SU-DHL-6 (cell line): ENCODE measurements around the gene COL25A1.

Source experiments
- H2AFZ ChIP-seq: fragments of 200-600 bp; sonication (generic); 2 replicates; pipeline ENCODE4 v1.6.1; 2014; ENCODE audit warnings: low read depth, mild to moderate bottlenecking, moderate library complexity, mixed read lengths, antibody characterized with exemption, low read length; ENCODE audit not compliant: severe bottlenecking
- H3F3A ChIP-seq: fragments of 200-600 bp; shearing (Covaris generic); 2 replicates; pipeline ENCODE4 v1.6.0; 2016; ENCODE audit warnings: antibody characterized with exemption, mild to moderate bottlenecking; ENCODE audit not compliant: insufficient read depth
- H3K27ac ChIP-seq: fragments of 200-600 bp; sonication (generic); 2 replicates; pipeline ENCODE4 v1.5.1; 2016; ENCODE audit warnings: low read depth, mild to moderate bottlenecking, low read length, moderate library complexity, mixed read lengths
- H3K27me3 ChIP-seq: fragments of 200-600 bp; sonication (generic), shearing (Covaris generic); 2 replicates; pipeline ENCODE4 v1.6.0; 2014; ENCODE audit warnings: mild to moderate bottlenecking, low read length
- H3K36me3 ChIP-seq: fragments of 200-600 bp; sonication (generic); 2 replicates; pipeline ENCODE4 v1.6.1; 2014; ENCODE audit warnings: mild to moderate bottlenecking, low read length, mixed read lengths
- H3K4me2 ChIP-seq: fragments of 300-600, 200-600 bp; shearing (Covaris generic), sonication (generic); 2 replicates; pipeline ENCODE4 v1.6.0; 2014; ENCODE audit warnings: low read length, low read depth, mild to moderate bottlenecking; ENCODE audit not compliant: poor library complexity, severe bottlenecking
- H3K4me3 ChIP-seq: fragments of 200-600 bp; sonication (generic); 2 replicates; pipeline ENCODE4 v1.5.1; 2014; ENCODE audit warnings: antibody characterized with exemption, low read length, mild to moderate bottlenecking, mixed read lengths; ENCODE audit not compliant: insufficient read depth, poor library complexity, severe bottlenecking
- H3K79me2 ChIP-seq: fragments of 200-600 bp; sonication (generic); 2 replicates; pipeline ENCODE4 v1.6.1; 2014; ENCODE audit warnings: mild to moderate bottlenecking, low read length, moderate library complexity; ENCODE audit not compliant: insufficient read depth
- H3K9ac ChIP-seq: fragments of 200-600 bp; sonication (generic); 2 replicates; pipeline ENCODE4 v1.7.0; 2014; ENCODE audit warnings: mild to moderate bottlenecking, low read length
- H3K9me2 ChIP-seq: fragments of 200-600 bp; sonication (generic); replicated peaks from 2 replicates; pipeline ENCODE4 v1.6.1; 2014; ENCODE audit warnings: low read length; ENCODE audit not compliant: insufficient read depth
- H3K9me3 ChIP-seq: fragments of 200-600 bp; sonication (generic); 2 replicates; pipeline ENCODE4 v1.6.1; 2014; ENCODE audit warnings: low read length, mixed read lengths; ENCODE audit not compliant: insufficient read depth
- H4K20me1 ChIP-seq: fragments of 200-600 bp; sonication (generic); 2 replicates; pipeline ENCODE4 v1.6.1; 2014; ENCODE audit warnings: low read depth, mild to moderate bottlenecking, antibody characterized with exemption, low read length, moderate library complexity, mixed read lengths
- EZH2phosphoT487 ChIP-seq: fragments of 200-600 bp; sonication (generic), shearing (Covaris generic); conservative IDR thresholded peaks from 2 replicates; pipeline ENCODE4 v1.6.1; 2018; ENCODE audit warnings: mild to moderate bottlenecking, antibody characterized with exemption, low read length, moderate library complexity, mixed read lengths
- TF ChIP-seq, protein P1 (sequence below): fragments of 200-600 bp; sonication (generic); IDR thresholded peaks from one replicate; pipeline ENCODE4 v1.5.1; 2017; ENCODE audit warnings: antibody characterized with exemption, mild to moderate bottlenecking, low read length, moderate library complexity; ENCODE audit not compliant: insufficient read depth, poor library complexity, severe bottlenecking

Gene COL25A1

DNA sequence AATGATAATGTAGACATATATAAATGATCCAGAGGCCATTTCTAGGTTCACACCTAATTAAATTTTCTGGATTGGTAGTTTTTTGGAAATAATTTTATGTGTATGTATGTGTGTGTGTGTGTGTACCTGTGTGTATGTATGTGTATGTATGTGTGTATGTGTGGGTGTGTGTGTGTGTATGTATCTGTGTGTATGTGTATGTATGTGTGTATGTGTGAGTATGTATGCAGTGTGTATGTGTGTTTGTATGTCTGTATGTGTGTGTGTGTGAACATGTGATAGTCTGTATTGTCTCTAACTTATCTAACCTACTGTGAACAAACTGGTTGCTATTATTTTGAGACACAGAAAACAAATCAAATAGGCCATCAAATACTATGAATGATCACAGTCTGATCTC, 152.6 kb downstream of the COL25A1 start:
- TF ChIP-seq, protein P1, sequence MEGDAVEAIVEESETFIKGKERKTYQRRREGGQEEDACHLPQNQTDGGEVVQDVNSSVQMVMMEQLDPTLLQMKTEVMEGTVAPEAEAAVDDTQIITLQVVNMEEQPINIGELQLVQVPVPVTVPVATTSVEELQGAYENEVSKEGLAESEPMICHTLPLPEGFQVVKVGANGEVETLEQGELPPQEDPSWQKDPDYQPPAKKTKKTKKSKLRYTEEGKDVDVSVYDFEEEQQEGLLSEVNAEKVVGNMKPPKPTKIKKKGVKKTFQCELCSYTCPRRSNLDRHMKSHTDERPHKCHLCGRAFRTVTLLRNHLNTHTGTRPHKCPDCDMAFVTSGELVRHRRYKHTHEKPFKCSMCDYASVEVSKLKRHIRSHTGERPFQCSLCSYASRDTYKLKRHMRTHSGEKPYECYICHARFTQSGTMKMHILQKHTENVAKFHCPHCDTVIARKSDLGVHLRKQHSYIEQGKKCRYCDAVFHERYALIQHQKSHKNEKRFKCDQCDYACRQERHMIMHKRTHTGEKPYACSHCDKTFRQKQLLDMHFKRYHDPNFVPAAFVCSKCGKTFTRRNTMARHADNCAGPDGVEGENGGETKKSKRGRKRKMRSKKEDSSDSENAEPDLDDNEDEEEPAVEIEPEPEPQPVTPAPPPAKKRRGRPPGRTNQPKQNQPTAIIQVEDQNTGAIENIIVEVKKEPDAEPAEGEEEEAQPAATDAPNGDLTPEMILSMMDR = no peak
- no peak for TF ChIP-seq EZH2phosphoT487
- no peak overlapping the region for H2AFZ ChIP-seq

DNA sequence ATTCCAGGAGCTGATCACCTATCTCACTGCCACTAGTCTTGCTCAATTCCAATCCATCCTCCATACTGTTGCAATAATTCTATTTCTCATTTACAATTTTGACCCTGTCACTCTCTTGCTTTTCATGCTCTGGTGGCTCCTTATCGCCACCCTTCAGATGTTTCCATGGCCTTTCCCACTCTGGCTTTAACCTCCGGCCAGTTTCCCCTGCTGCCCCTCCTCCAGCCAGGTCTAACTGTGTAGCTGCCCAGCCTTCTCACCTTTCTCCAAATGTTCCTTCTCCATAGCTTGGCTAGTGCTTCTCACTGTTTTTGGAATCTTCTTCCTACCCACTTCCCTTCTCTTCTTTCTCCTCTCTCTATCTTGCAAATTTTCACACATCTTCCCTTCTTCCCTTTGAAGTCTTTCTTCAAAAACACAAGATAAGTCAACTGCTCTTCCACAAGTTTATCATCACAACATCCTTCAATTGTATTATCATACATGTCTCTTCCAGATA, 153.8 kb downstream of the COL25A1 start:
- Histone ChIP-seq H3K4me2 (no peak overlapping the region), H3K36me3 (no peaks in the 10 kb centered on the region), H3K79me2 (no peaks in the 10 kb centered on the region), H3K27ac (no peak overlapping the region), H3K9me3 (no peaks in the 10 kb centered on the region), H3F3A (no peaks in the 10 kb centered on the region), H3K4me3 (no peak overlapping the region), H3K27me3 (no peaks in the 10 kb centered on the region), H2AFZ (no peak overlapping the region), H4K20me1 (no peaks in the 10 kb centered on the region), H3K9ac (no peak overlapping the region), H3K9me2 (no peaks in the 10 kb centered on the region)
- TF ChIP-seq, protein P1 = no peak
- TF ChIP-seq EZH2phosphoT487 = no peak

More for the DNA sequence above, 152.6 kb downstream of the COL25A1 start:
- H3K27ac ChIP-seq = no peak overlapping the region
- H3K9me3 ChIP-seq = no peaks in the 10 kb centered on the region
- no peaks in the 10 kb centered on the region for H3K27me3 ChIP-seq
- H3F3A ChIP-seq = no peaks in the 10 kb centered on the region
- H3K4me3 ChIP-seq = no peak overlapping the region
- H3K4me2 ChIP-seq = no peak overlapping the region
- no peak overlapping the region for H3K9ac ChIP-seq
- no peaks in the 10 kb centered on the region for H4K20me1 ChIP-seq
- no peaks in the 10 kb centered on the region for H3K9me2 ChIP-seq
- H3K79me2 ChIP-seq = no peaks in the 10 kb centered on the region
- H3K36me3 ChIP-seq = no peaks in the 10 kb centered on the region

DNA sequence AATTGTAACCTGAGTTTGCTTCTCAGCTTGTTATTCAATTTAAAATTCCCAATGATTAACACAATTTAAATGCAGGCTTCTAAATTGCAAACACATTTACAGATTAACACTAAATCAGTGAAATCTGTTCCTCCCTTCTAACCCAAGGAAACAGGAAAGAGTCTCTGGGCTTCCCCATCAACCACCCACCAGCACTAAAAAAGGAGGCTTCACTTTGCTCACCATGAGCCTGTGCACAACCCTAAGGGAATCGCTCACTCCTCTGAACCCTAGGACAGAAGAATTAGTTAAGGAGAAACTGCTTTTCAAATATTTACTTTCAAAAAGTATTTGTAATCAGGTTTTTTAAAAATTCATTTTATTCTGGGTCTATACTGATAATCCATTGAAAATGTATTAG, 155.3 kb downstream of the COL25A1 start:
- Histone ChIP-seq H3K27me3 (no peaks in the 10 kb centered on the region), H3F3A (no peaks in the 10 kb centered on the region), H4K20me1 (no peaks in the 10 kb centered on the region), H3K36me3 (no peaks in the 10 kb centered on the region), H3K9me2 (no peaks in the 10 kb centered on the region), H3K27ac (no peak overlapping the region), H3K79me2 (no peaks in the 10 kb centered on the region), H3K4me3 (no peak overlapping the region), H2AFZ (no peak overlapping the region), H3K4me2 (no peak overlapping the region), H3K9ac (no peak overlapping the region), H3K9me3 (no peaks in the 10 kb centered on the region)
- TF ChIP-seq, protein P1 = no peak
- TF ChIP-seq EZH2phosphoT487 = no peak
